ENCODE data around the gene HDAC4. TPM values are rescaled to one million over a fixed set of nuclear protein-coding genes. Genes with fewer than 3 reads are reported as not detected.

The HDAC4 gene
- total and polyA plus RNA-seq, 2 of the 4 experiments (the other 2 are of a cell fraction), result 4.1 to 7.2 TPM

DNA sequence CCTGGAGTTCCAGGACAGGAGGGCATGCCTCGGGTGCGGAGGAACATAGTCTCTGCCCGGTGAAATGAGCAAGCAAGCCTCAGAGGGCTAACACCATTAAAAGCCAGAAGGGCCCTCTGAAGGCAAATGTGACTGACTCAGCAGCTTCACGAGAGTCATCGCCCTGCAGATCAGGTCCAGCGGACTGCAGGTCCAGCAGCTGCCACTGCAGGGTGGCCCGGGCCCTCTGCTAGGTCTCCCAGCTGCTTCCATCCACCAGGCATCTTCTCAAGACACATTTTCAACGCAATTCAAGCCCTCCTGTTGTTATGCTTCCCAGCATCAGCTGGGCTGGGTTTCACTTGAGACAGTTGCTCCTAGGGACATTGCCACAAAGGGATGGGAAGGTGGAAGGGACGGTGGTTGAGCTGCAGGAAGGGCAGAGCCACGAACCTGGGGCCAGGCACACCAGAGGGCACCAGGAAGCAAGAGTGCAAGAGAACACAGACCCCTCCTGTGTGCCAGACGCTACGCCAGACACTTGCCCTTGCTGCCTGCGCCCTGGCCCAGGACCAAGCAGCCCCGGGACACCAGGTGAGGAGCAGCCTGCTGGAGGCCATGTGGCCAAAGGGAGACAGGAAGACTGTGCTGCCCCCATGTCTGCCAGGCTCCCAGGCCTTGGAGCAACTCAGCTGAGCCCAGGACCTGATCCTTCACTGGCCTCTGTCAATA is 173.0 kb downstream of the HDAC4 start:
- DNase-seq, result peak; percentile 52
- H3K27ac ChIP-seq (ENCODE audit: insufficient read depth, low read length), result peak overlapping the region; percentile 81; the same call in 1 of the 2 replicates
- peak overlapping the region; percentile 31 for H3K14ac ChIP-seq (replicated peaks; ENCODE audit: low read depth, low read length)
- no peak overlapping the region for H3K4me3 ChIP-seq (ENCODE audit: insufficient read depth, low read depth, low read length)
- peaks cover 30% of the 10 kb centered on the region for H3K9me1 ChIP-seq (ENCODE audit: insufficient read depth, low read length)
- H2AK5ac ChIP-seq (ENCODE audit: low read depth, low read length), result peak overlapping the region; percentile 66
- no peaks in the 10 kb centered on the region for H3K36me3 ChIP-seq (ENCODE audit: control insufficient read depth, insufficient read depth, low read length)
- peak overlapping the region; percentile 76 for H2BK5ac ChIP-seq (ENCODE audit: low read depth, low read length, poor library complexity, severe bottlenecking)
- peak overlapping the region; percentile 94 for H2AK9ac ChIP-seq (replicated peaks; ENCODE audit: low read depth, low read length, poor library complexity)
- no peak overlapping the region for H3K4me2 ChIP-seq (ENCODE audit: low read depth, low read length)
- 0 out of 2 replicates have a peak overlapping the region, but pooled peaks have one; percentile 38 for H3K23ac ChIP-seq (ENCODE audit: low read depth, low read length)
- H4K20me1 ChIP-seq (ENCODE audit: insufficient read depth, low read length), result peaks cover 16% of the 10 kb centered on the region
- peak overlapping the region in 1 of 2 experiments; percentile 53; a peak in 2 of 4 replicates for H4K8ac ChIP-seq (ENCODE audit: low read depth in 2 of 2, low read length in 2 of 2)
- H3K9me3 ChIP-seq (ENCODE audit: control insufficient read depth, insufficient read depth, low read length), result no peaks in the 10 kb centered on the region
- ChIA-PET POLR2A (ENCODE audit: unreplicated experiment) (interaction anchor here (0.6 kb wide), 1 partner anchor 24 kb away, joined by 5 read pairs; no protein-coding TSS in a partner anchor), CTCF (no interaction called here)
- dilution Hi-C loops (cut with HindIII; ENCODE audit: low sequenced_read_pairs, unreplicated experiment), result no loop called here
- no peak overlapping the region for H3K56ac ChIP-seq (ENCODE audit: extremely low read depth, insufficient read depth, low read length)
- BruUV-seq (replicated peaks), result no TSS peak
- TF ChIP-seq CEBPB (IDR thresholded peaks at IDR 0.05; ENCODE audit: low read depth, low read length), result no peak
- peak; percentile 42; the same call in 1 of the 2 replicates for TF ChIP-seq MAFK (IDR thresholded peaks at IDR 0.05; ENCODE audit: low read depth, low read length)
- TF ChIP-seq FOS (IDR thresholded peaks at IDR 0.05; ENCODE audit: low read depth, low read length), result no peak
- TF ChIP-seq MXI1 (IDR thresholded peaks at IDR 0.05; ENCODE audit: borderline replicate concordance, low read depth, low read length), result no peak
- no peak for TF ChIP-seq CHD1 (IDR thresholded peaks at IDR 0.05; ENCODE audit: low read depth, low read length)
- TF ChIP-seq, protein P1, sequence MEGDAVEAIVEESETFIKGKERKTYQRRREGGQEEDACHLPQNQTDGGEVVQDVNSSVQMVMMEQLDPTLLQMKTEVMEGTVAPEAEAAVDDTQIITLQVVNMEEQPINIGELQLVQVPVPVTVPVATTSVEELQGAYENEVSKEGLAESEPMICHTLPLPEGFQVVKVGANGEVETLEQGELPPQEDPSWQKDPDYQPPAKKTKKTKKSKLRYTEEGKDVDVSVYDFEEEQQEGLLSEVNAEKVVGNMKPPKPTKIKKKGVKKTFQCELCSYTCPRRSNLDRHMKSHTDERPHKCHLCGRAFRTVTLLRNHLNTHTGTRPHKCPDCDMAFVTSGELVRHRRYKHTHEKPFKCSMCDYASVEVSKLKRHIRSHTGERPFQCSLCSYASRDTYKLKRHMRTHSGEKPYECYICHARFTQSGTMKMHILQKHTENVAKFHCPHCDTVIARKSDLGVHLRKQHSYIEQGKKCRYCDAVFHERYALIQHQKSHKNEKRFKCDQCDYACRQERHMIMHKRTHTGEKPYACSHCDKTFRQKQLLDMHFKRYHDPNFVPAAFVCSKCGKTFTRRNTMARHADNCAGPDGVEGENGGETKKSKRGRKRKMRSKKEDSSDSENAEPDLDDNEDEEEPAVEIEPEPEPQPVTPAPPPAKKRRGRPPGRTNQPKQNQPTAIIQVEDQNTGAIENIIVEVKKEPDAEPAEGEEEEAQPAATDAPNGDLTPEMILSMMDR (conservative IDR thresholded peaks at IDR 0.05; ENCODE audit: low read depth, low read length), result no peak
- TF ChIP-seq BHLHE40 (IDR thresholded peaks at IDR 0.05; ENCODE audit: low read depth, low read length), result no peak
- TF ChIP-seq RFX5 (IDR thresholded peaks at IDR 0.05; ENCODE audit: low read depth, low read length), result no peak
- in situ Hi-C loops (cut with MboI; ENCODE audit: low sequenced_read_pairs), result no loop called here
- H3K18ac ChIP-seq (ENCODE audit: low read depth, low read length), result no peak overlapping the region; the same call in 1 of the 2 replicates
- peaks cover 38% of the 10 kb centered on the region for H3K4me1 ChIP-seq (ENCODE audit: control insufficient read depth, insufficient read depth, low read length)
- peak overlapping the region; percentile 92 for H4K91ac ChIP-seq (ENCODE audit: insufficient read depth, low read depth, low read length)
- H2BK15ac ChIP-seq (ENCODE audit: low read depth, low read length), result peak overlapping the region; percentile 89; the same call in 2 of the 3 replicates
- H3K4ac ChIP-seq (ENCODE audit: low read depth, low read length), result peak overlapping the region; percentile 93
- H2BK120ac ChIP-seq (ENCODE audit: low read depth, low read length), result peak overlapping the region; percentile 92
- no peak overlapping the region for H3K9ac ChIP-seq (ENCODE audit: low read depth, low read length)
- H3K79me1 ChIP-seq (ENCODE audit: low read depth in 1 of 2, low read length in 2 of 2), result peaks cover 34 to 67% of the 10 kb centered on the region in 2 experiments
- H3K27me3 ChIP-seq (ENCODE audit: control insufficient read depth, insufficient read depth, low read length), result no peaks in the 10 kb centered on the region
- H2BK20ac ChIP-seq (ENCODE audit: low read depth, low read length), result peak overlapping the region; percentile 89; the same call in 1 of the 2 replicates
- peak; percentile 7; the same call in 1 of the 2 replicates for ATAC-seq (ENCODE audit: low read depth)
- intact Hi-C loops (cut with micrococcal nuclease), result loop anchor here (5.0 to 10.0 kb wide), 2 partner anchors 59 to 167 kb away; no protein-coding TSS in a partner anchor
- 71% methylated on average over 11 of the region's 14 CpGs; no CpG with 5 or more reads in 1 of the 2 experiments for WGBS, 2 experiments (ENCODE audit: extremely low coverage in 2 of 2, insufficient read length in 1 of 2)
- no peak overlapping the region; the same call in 1 of the 2 replicates for H4K5ac ChIP-seq (ENCODE audit: low read depth, low read length)
- peak overlapping the region; percentile 66 for H2AFZ ChIP-seq (replicated peaks; ENCODE audit: low read length, poor library complexity)

Data from IMR-90 (cell line).